K562 (cell line): ENCODE measurements around the gene CYP4F12. TPM values are rescaled to one million over a fixed set of nuclear protein-coding genes. Genes with fewer than 3 reads are reported as not detected.

Experiments
- ATAC-seq: fragments of 200-7000 bp; cut with Tn5 transposase; 3 replicates; pipeline ENCODE4 v1.9.1; 2020; ENCODE audit warnings: moderate library complexity
- BruUV-seq: library from RNA; stranded (reverse); fragments of 400-500 nt; replicated peaks from 2 replicates; lab custom pipeline; 2021; lab: Mats Ljungman, UMichigan
- CTCF ChIA-PET: fragments of 300-600 bp; formaldehyde crosslinking; extraction: SDS; loops from one replicate; lab custom pipeline; 2021; ENCODE audit warnings: low intra/inter-chr PET ratio; lab: Yijun Ruan, JAX
- POLR2A ChIA-PET: fragments of 300-600, 350-650 bp; sonication (Branson Sonifier 250); formaldehyde crosslinking; extraction: SDS; loops from one replicate; lab custom pipeline; 2021; ENCODE audit warnings: antibody characterized with exemption, inconsistent platforms; lab: Yijun Ruan, JAX
- DNase-seq, 4 experiments: peaks; one replicate each; pipeline versions ENCODE4 v3.0.0 to v3.0.0-alpha.2; 2011 to 2018; ENCODE audit warnings: low spot score in 3 of 4, mixed read lengths in 3 of 4; ENCODE audit errors: extremely low read depth in 1 of 4
- FAIRE-seq: peaks from 2 replicates; lab custom pipeline; 2011; peaks lifted over from hg19 to GRCh38; lab: Jason Lieb, UNC
- H2AFZ ChIP-seq: 2 replicates; pipeline ENCODE4 v1.6.0; 2011; ENCODE audit warnings: low read depth, low read length, control low read depth, inconsistent platforms
- H3K27ac ChIP-seq: fragments of 200-600 bp; 3 replicates; pipeline ENCODE4 v1.8.0; 2011; ENCODE audit warnings: low read depth, mild to moderate bottlenecking, control low read depth, inconsistent platforms, low read length, moderate library complexity, mixed read lengths; ENCODE audit errors: extremely low read depth
- H3K27me3 ChIP-seq, 2 experiments: fragments of 300-600 bp in 1 of 2; 2 replicates in 1 of 2; 3 replicates in 1 of 2; pipeline versions ENCODE4 v1.6.0 to v1.8.0; 2011; ENCODE audit warnings: inconsistent platforms in 2 of 2, low read length in 2 of 2, mild to moderate bottlenecking in 1 of 2, mixed read lengths in 1 of 2, moderate library complexity in 1 of 2; ENCODE audit not compliant: control insufficient read depth in 2 of 2, insufficient read depth in 2 of 2
- H3K36me3 ChIP-seq: fragments of 300-600 bp; 3 replicates; pipeline ENCODE4 v1.8.0; 2011; ENCODE audit warnings: mild to moderate bottlenecking, low read length, inconsistent platforms; ENCODE audit not compliant: control insufficient read depth, insufficient read depth
- H3K4me1 ChIP-seq, 2 experiments: fragments of 200-600 bp in 1 of 2; replicated peaks in 1 of 2; 2 replicates in 1 of 2; 3 replicates in 1 of 2; pipeline versions ENCODE4 v1.5.1 to v1.8.0; 2011; ENCODE audit warnings: inconsistent platforms in 2 of 2, low read length in 2 of 2, mild to moderate bottlenecking in 1 of 2, mixed read lengths in 1 of 2, moderate library complexity in 1 of 2; ENCODE audit not compliant: control insufficient read depth in 2 of 2, insufficient read depth in 2 of 2
- H3K4me2 ChIP-seq: 2 replicates; pipeline ENCODE4 v1.6.1; 2011; ENCODE audit warnings: low read length, control low read depth, inconsistent platforms, mixed read lengths; ENCODE audit not compliant: insufficient read depth
- H3K4me3 ChIP-seq: fragments of 200-600 bp; sonication (generic), shearing (Covaris generic); 2 replicates; pipeline ENCODE4 v1.5.1; 2016; ENCODE audit warnings: control low read depth, inconsistent platforms
- H3K79me2 ChIP-seq: fragments of 200-600 bp; 3 replicates; pipeline ENCODE4 v1.8.0; 2011; ENCODE audit warnings: low read length, inconsistent platforms; ENCODE audit not compliant: control insufficient read depth, insufficient read depth
- H3K9ac ChIP-seq, 2 experiments: 2 replicates each; pipeline versions ENCODE4 v1.6.0 to v1.6.1; 2011; ENCODE audit warnings: low read depth in 2 of 2, low read length in 2 of 2, control low read depth in 1 of 2, inconsistent platforms in 1 of 2, mild to moderate bottlenecking in 1 of 2, mixed read lengths in 1 of 2; ENCODE audit not compliant: insufficient read depth in 1 of 2
- H3K9me1 ChIP-seq: one replicate; pipeline ENCODE4 v1.6.0; 2011; ENCODE audit warnings: inconsistent platforms, mild to moderate bottlenecking, low read length, moderate library complexity; ENCODE audit not compliant: control insufficient read depth, insufficient read depth
- H3K9me3 ChIP-seq: replicated peaks from 2 replicates; pipeline ENCODE4 v1.5.1; 2011; ENCODE audit warnings: low read depth, low read length, inconsistent platforms; ENCODE audit not compliant: control insufficient read depth, insufficient read depth
- H4K20me1 ChIP-seq: replicated peaks from 2 replicates; pipeline ENCODE4 v1.6.1; 2011; ENCODE audit warnings: low read length, inconsistent platforms, mixed read lengths; ENCODE audit not compliant: control insufficient read depth, insufficient read depth
- NCOA2 ChIP-seq, 2 experiments: fragments of 450-650 bp; IDR thresholded peaks; 2 replicates each; pipeline ENCODE4 v1.6.1; 2018; ENCODE audit warnings: mild to moderate bottlenecking in 2 of 2, moderate library complexity in 1 of 2; ENCODE audit not compliant: partially characterized antibody in 2 of 2
- NR0B1 ChIP-seq: fragments of 450-650 bp; IDR thresholded peaks from one replicate; pipeline ENCODE4 v1.6.1; 2018; ENCODE audit warnings: mild to moderate bottlenecking, moderate library complexity; ENCODE audit not compliant: partially characterized antibody
- POLR2H ChIP-seq: IDR thresholded peaks from 2 replicates; pipeline ENCODE4 v1.6.1; 2016; ENCODE audit warnings: missing genetic modification characterization, low read depth, mild to moderate bottlenecking, control low read depth, missing compliant biosample characterization, moderate library complexity
- REST ChIP-seq, 2 experiments: fragments of 450-650 bp; formaldehyde crosslinking in 1 of 2; IDR thresholded peaks; 2 replicates each; pipeline versions ENCODE4 v1.4.0 to v1.6.1; 2014 to 2020; ENCODE audit warnings: mild to moderate bottlenecking in 2 of 2, borderline replicate concordance in 1 of 2, low read depth in 1 of 2
- SMAD1 ChIP-seq: fragments of 150-350 bp; IDR thresholded peaks from 2 replicates; pipeline ENCODE4 v1.6.1; 2014; ENCODE audit warnings: low read length, low read depth; ENCODE audit not compliant: partially characterized antibody
- TRIM24 ChIP-seq, 2 experiments: fragments of 450-650 bp; IDR thresholded peaks; 2 replicates each; pipeline ENCODE4 v1.6.1; 2016
- ZNF280B ChIP-seq: fragments of 250-450 bp; sonication (Bioruptor Pico); IDR thresholded peaks from 2 replicates; pipeline ENCODE4 v1.5.1; 2021; ENCODE audit warnings: mild to moderate bottlenecking
- ZSCAN32 ChIP-seq: fragments of 450-650 bp; formaldehyde crosslinking; IDR thresholded peaks from 2 replicates; pipeline ENCODE4 v1.4.0; 2020; ENCODE audit warnings: mild to moderate bottlenecking, moderate library complexity
- whole genome bisulfite sequencing: fragments of 100-300 bp; shearing (Covaris generic); methylation state at CpG from one replicate; pipeline ENCODE4 v1.1.6; 2016; ENCODE audit warnings: low coverage, mixed read lengths; ENCODE audit not compliant: insufficient coverage; ENCODE audit errors: missing lambda C conversion rate; 5-methylcytosine and 5-hydroxymethylcytosine counted together
- in situ Hi-C: fragments of 300-500 bp; cut with MboI; formaldehyde crosslinking; loops from 4 replicates; pipeline ENCODE4 v1.15.0; 2018; ENCODE audit warnings: inconsistent platforms, mixed read lengths
- intact Hi-C: fragments of 100-400 bp; cut with micrococcal nuclease; formaldehyde crosslinking; loops from 2 replicates; pipeline ENCODE4 v1.14.2; 2022
- polyA plus RNA-seq, 8 experiments: library from polyadenylated mRNA; depleted of rRNA in 4 of 8; stranded (reverse) in 5 of 8; unstranded in 3 of 8; fragments of >200 nt; fragmentation: Nextera tagmentation in 2 of 8; fragmentation: Illumina TruSeq in 1 of 8; extraction: Ambion mirVana in 2 of 8; extraction: Trizol in 1 of 8; gene quantifications; 2 replicates each; pipeline versions ENCODE4 v1.2.1 to v1.2.3, GENCODE V29; 2011 to 2014; ENCODE audit warnings: inconsistent platforms in 1 of 8, missing spikeins in 1 of 8
- total RNA-seq, 7 experiments: library from RNA; depleted of rRNA in 6 of 7; stranded (reverse); fragments of >200 nt in 6 of 7; fragmentation: Illumina TruSeq in 2 of 7; extraction: Trizol in 2 of 7; gene quantifications; 2 replicates each; pipeline versions ENCODE4 v1.2.1 to v1.2.3, GENCODE V29; 2011 to 2021; ENCODE audit warnings: low replicate concordance in 1 of 7

The CYP4F12 gene
- total and polyA plus RNA-seq, 9 of the 15 experiments (the other 6 are each of a cell fraction or from before 2014, with no cell fraction given), result not detected

GRCh38 chr19:15666883-15667282 lies 6.0 kb upstream of the CYP4F12 start (continued):
- TF ChIP-seq ZNF280B (no peak), TRIM24 (IDR thresholded peaks at IDR 0.05) (no peak), NCOA2 (IDR thresholded peaks at IDR 0.05; ENCODE audit: partially characterized antibody in 2 of 2) (no peak), NR0B1 (no peak), SMAD1 (no peak), ZSCAN32 (CRISPR knock-in tag) (no peak)

GRCh38 chr19:15669440-15669839 lies 3.4 kb upstream of the CYP4F12 start:
- in situ Hi-C loops (no loop called here), intact Hi-C loops (no loop called here)
- 2% methylated on average over 3 of the region's 3 CpGs for WGBS
- Histone ChIP-seq H3K9ac (no peak overlapping the region), H3K9me3 (no peaks in the 10 kb centered on the region)
- no peak for ATAC-seq
- POLR2A ChIA-PET, result no interaction called here
- TF ChIP-seq POLR2H (tag) (no peak), REST (IDR thresholded peaks at IDR 0.05; ENCODE audit: borderline replicate concordance) (peak; percentile 45), REST (CRISPR knock-in tag; IDR thresholded peaks at IDR 0.05; ENCODE audit: low read depth) (no peak)
- TF ChIP-seq, all 486 proteins: peak for 1
- Histone ChIP-seq H3K27me3 (no peaks in the 10 kb centered on the region), H3K4me3 (no peak overlapping the region), H3K79me2 (no peaks in the 10 kb centered on the region), H3K4me1 (peaks cover 0 to 7% of the 10 kb centered on the region in 2 experiments; a peak in 2 of 5 replicates), H3K27ac (no peak overlapping the region), H2AFZ (no peak overlapping the region), H4K20me1 (0 out of 2 replicates have a peak, but pooled peaks cover 3% of the 10 kb centered on the region), H3K36me3 (no peaks in the 10 kb centered on the region), H3K4me2 (no peak overlapping the region), H3K9me1 (no peaks in the 10 kb centered on the region)
- BruUV-seq, result no TSS peak
- DNase-seq, result no peak
- no peak for FAIRE-seq
- CTCF ChIA-PET, result no interaction called here
